Uterus (tissue), 4 donors: ENCODE measurements around the gene OR5I1. TPM values are rescaled to one million over a fixed set of nuclear protein-coding genes. Genes with fewer than 3 reads are reported as not detected.

Experiments used
- DNase-seq, 2 donors: peaks; one replicate each; pipeline ENCODE4 v3.0.0-alpha.2; 2019 to 2020
- H3K27ac ChIP-seq, 2 donors: fragments of 200-600 bp; sonication (generic); 1 replicate in 1 of 2; 2 replicates in 1 of 2; pipeline ENCODE4 v1.5.1; 2016 to 2018
- H3K27me3 ChIP-seq, 2 donors: fragments of 200-600 bp; sonication (generic); one replicate each; pipeline ENCODE4 v1.5.1; 2018 to 2019; ENCODE audit warnings: control low read depth in 1 of 2
- H3K36me3 ChIP-seq, 2 donors: fragments of 200-600 bp; sonication (generic); one replicate each; pipeline ENCODE4 v1.5.1; 2019; ENCODE audit warnings: control low read depth in 1 of 2
- H3K4me1 ChIP-seq, 2 donors: fragments of 200-600 bp; sonication (generic); one replicate each; pipeline ENCODE4 v1.5.1; 2018 to 2019; ENCODE audit warnings: control low read depth in 1 of 2
- H3K4me3 ChIP-seq, 2 donors: fragments of 200-600 bp; sonication (generic); 1 replicate in 1 of 2; 2 replicates in 1 of 2; pipeline ENCODE4 v1.5.1; 2018 to 2019; ENCODE audit warnings: mild to moderate bottlenecking in 1 of 2
- H3K9me3 ChIP-seq, 2 donors: fragments of 200-600 bp; sonication (generic); one replicate each; pipeline ENCODE4 v1.5.1; 2019; ENCODE audit warnings: control low read depth in 1 of 2
- POLR2A ChIP-seq, 2 donors: fragments of 450-650 bp; IDR thresholded peaks; one replicate each; pipeline ENCODE4 v1.6.1; 2016; ENCODE audit warnings: antibody characterized with exemption in 2 of 2, mild to moderate bottlenecking in 1 of 2, moderate library complexity in 1 of 2
- intact Hi-C: fragments of 100-400 bp; cut with DNase I; formaldehyde crosslinking; loops from one replicate; pipeline ENCODE4 v1.15.1; 2023; ENCODE audit warnings: low total_unique reads
- total RNA-seq, 4 donors: library from RNA; depleted of rRNA in 3 of 4; stranded (reverse); fragments of >200 nt in 3 of 4; gene quantifications; one replicate each; pipeline versions ENCODE4 v1.1.0 to v1.2.4, GENCODE V29; 2014 to 2023
- TF ChIP-seq, protein P1 (sequence below), 4 experiments: fragments of 200-600 bp in 2 of 4; fragments of 450-650 bp in 2 of 4; sonication (generic) in 2 of 4; IDR thresholded peaks; one replicate each; pipeline ENCODE4 v1.5.1; 2016 to 2019; ENCODE audit warnings: antibody characterized with exemption in 4 of 4, mild to moderate bottlenecking in 2 of 4, moderate library complexity in 1 of 4
- donor health status: DM: yes; HTN: yes; CAD: no.

OR5I1 gene
- not detected for total RNA-seq

DNA sequence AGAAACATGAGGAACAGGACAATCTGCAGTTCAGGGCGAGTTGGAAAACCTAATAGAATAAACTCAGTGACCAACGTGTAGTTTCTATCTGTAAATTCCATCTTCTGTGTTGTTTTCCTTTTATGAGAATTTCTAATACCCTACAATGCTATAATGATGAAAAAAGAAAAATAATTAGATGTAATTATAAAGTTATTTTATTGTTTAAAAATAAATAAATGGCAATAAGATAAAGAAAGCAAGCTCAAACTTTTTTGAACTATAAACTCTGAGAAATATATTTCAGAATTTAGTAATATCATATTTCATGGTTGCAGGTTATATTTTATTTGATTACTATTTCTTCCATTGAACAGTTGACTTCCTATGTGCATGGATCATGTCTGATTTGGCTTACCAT is at the start of gene OR5I1:
TSS of gene OR5I1 (minus strand) at position 101 of the 400 bp plus-strand sequence. CDS start at position 101, 0 bp downstream.
- no peaks in the 10 kb centered on the region for H3K27me3 ChIP-seq

DNA sequence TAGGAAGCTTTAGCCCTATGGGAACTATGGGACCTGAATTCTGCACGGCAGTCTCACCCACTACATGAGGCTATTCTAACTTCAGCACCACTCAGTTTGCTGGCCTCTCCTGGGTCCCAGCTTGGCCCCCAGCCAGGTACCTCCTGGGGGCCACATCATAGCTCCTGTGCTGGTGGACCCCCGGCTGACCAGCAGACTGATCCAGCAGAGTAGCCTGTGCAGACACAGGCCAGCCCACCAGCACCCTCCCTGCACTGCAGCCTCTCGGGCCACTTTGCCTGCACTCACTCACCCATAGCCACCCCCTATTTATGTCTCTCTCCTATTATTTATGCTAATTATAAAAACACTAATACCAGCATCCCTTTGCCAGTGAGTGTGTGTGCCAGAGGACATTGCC is 34.7 kb upstream of the OR5I1 start:
- intact Hi-C loops: no loop called here
- TF ChIP-seq POLR2A (IDR thresholded peaks at IDR 0.05): no peak
- TF ChIP-seq, protein P1, sequence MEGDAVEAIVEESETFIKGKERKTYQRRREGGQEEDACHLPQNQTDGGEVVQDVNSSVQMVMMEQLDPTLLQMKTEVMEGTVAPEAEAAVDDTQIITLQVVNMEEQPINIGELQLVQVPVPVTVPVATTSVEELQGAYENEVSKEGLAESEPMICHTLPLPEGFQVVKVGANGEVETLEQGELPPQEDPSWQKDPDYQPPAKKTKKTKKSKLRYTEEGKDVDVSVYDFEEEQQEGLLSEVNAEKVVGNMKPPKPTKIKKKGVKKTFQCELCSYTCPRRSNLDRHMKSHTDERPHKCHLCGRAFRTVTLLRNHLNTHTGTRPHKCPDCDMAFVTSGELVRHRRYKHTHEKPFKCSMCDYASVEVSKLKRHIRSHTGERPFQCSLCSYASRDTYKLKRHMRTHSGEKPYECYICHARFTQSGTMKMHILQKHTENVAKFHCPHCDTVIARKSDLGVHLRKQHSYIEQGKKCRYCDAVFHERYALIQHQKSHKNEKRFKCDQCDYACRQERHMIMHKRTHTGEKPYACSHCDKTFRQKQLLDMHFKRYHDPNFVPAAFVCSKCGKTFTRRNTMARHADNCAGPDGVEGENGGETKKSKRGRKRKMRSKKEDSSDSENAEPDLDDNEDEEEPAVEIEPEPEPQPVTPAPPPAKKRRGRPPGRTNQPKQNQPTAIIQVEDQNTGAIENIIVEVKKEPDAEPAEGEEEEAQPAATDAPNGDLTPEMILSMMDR (IDR thresholded peaks at IDR 0.05): no peak
- no peaks in the 10 kb centered on the region for H3K4me1 ChIP-seq
- H3K36me3 ChIP-seq: no peaks in the 10 kb centered on the region
- no peak overlapping the region for H3K4me3 ChIP-seq
- DNase-seq: no peak
- H3K27me3 ChIP-seq: no peaks in the 10 kb centered on the region
- H3K9me3 ChIP-seq: no peaks in the 10 kb centered on the region
- no peak overlapping the region for H3K27ac ChIP-seq

More for the DNA sequence above, at the start of gene OR5I1:
- Histone ChIP-seq H3K4me1 (no peaks in the 10 kb centered on the region), H3K36me3 (no peaks in the 10 kb centered on the region), H3K4me3 (no peak within 1 kb of the TSS), H3K9me3 (no peaks in the 10 kb centered on the region), H3K27ac (no peak within 1 kb of the TSS)
- intact Hi-C loops: no loop called here
- no peak for DNase-seq
- TF ChIP-seq POLR2A (IDR thresholded peaks at IDR 0.05): no peak
- TF ChIP-seq, protein P1 (IDR thresholded peaks at IDR 0.05): no peak

DNA sequence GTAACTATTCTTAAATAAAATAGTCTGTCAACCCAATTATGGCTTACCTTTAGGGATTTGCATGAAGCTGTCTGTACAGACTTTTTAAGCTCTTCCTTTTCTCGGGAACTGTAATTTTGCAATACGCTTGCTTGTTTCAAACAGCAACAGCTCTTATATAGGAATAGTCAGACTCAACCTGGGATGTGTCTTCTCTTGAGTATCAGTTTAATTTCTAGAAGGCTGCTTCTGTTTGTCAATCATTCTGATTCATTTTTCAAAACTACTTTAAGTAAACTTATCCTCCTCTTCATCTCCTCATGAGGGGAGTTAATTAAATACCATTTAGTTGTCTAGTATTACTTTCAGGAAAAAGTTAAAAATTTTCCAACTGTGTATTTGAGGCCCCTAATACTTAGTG is 33.6 kb upstream of the OR5I1 start, which contains the start of gene OR10AG1:
TSS of gene OR10AG1 (minus strand) at position 101 of the 400 bp plus-strand sequence. CDS start at position 63, 38 bp downstream.
- H3K36me3 ChIP-seq: no peaks in the 10 kb centered on the region
- TF ChIP-seq, protein P1 (IDR thresholded peaks at IDR 0.05): no peak
- no peak for TF ChIP-seq POLR2A (IDR thresholded peaks at IDR 0.05)
- no peak within 1 kb of the TSS for H3K27ac ChIP-seq
- H3K4me3 ChIP-seq: no peak within 1 kb of the TSS
- intact Hi-C loops: no loop called here
- H3K9me3 ChIP-seq: no peaks in the 10 kb centered on the region
- H3K27me3 ChIP-seq: no peaks in the 10 kb centered on the region
- no peaks in the 10 kb centered on the region for H3K4me1 ChIP-seq
- DNase-seq: no peak

DNA sequence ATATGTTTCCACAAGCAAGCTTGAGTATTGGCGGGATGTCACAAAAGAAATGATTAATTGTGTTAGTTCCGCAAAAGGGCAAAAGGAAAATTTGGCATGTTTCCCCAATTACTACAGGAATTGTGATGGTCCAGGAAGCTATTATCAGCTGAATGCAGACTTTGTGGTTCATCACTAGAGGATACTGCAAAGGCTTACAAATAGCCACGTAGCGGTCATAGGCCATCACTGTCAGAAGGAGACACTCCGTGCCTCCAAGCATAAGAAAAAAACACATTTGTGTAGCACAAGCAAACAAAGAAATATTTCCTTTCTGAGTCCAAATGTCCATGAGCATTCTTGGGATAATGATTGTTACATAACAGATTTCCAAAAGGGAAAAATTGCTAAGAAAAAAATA is 31.7 kb upstream of the OR5I1 start:
- intact Hi-C loops: no loop called here
- Histone ChIP-seq H3K27ac (no peak overlapping the region), H3K4me1 (no peaks in the 10 kb centered on the region), H3K36me3 (no peaks in the 10 kb centered on the region), H3K27me3 (no peaks in the 10 kb centered on the region), H3K9me3 (no peaks in the 10 kb centered on the region), H3K4me3 (no peak overlapping the region)
- TF ChIP-seq, protein P1 (IDR thresholded peaks at IDR 0.05): no peak
- no peak for TF ChIP-seq POLR2A (IDR thresholded peaks at IDR 0.05)
- DNase-seq: no peak

DNA sequence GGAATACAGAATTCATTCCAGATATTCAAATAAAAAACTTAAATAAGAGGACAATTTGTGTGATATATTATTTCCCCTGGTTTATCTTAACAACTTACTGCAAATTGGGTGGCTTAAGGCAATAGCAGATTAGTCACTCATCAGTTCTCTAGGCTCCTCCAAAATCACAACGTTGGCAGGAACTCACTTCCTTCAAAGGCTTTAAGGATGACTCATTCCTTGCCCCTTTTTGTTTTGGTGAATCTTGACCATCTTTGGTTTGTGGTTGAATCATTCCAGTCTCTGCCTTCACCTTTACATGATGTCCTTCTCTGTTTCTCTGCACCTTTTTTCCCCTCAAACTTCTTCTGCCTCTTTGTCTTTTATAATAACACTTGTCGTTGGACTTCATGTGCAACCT is 30.2 kb upstream of the OR5I1 start:
- H3K4me3 ChIP-seq: no peak overlapping the region
- H3K36me3 ChIP-seq: no peaks in the 10 kb centered on the region
- no peaks in the 10 kb centered on the region for H3K9me3 ChIP-seq
- H3K27me3 ChIP-seq: no peaks in the 10 kb centered on the region
- intact Hi-C loops: no loop called here
- TF ChIP-seq, protein P1 (IDR thresholded peaks at IDR 0.05): no peak
- no peak for TF ChIP-seq POLR2A (IDR thresholded peaks at IDR 0.05)
- H3K27ac ChIP-seq: no peak overlapping the region
- H3K4me1 ChIP-seq: no peaks in the 10 kb centered on the region
- no peak for DNase-seq
